ENCODE data around the gene MON2. TPM values are rescaled to one million over a fixed set of nuclear protein-coding genes. Genes with fewer than 3 reads are reported as not detected.

MON2 gene
- total and polyA plus RNA-seq, 7 donors, result 4.9 to 18.2 (median 14.5) TPM

- peaks cover 0 to 54% of the 10 kb centered on the region in 2 donors for H3K36me3 ChIP-seq (ENCODE audit: insufficient read depth in 1 of 2, low read depth in 1 of 2)
- no peaks in the 10 kb centered on the region for H3K4me1 ChIP-seq
- no peak overlapping the region for H3K4me3 ChIP-seq
- intact Hi-C loops (cut with DNase I), result loop anchor here in 1 of 2 donors (10.0 kb wide), 1 partner anchor 136 kb away; no protein-coding TSS in a partner anchor
- H3K9me3 ChIP-seq, result no peaks in the 10 kb centered on the region
- no peak overlapping the region for H3K27ac ChIP-seq
- TF ChIP-seq CTCF (IDR thresholded peaks at IDR 0.05), result no peak
- WGBS, 3 donors, result 21 to 41% (median 29%) methylated on average over 1 of the region's 1 CpG
- no peak for ATAC-seq
- no peak for DNase-seq
- no peaks in the 10 kb centered on the region for H3K27me3 ChIP-seq (ENCODE audit: insufficient read depth in 3 of 3, low read length in 2 of 3)
Observed at GRCh38 chr12:62530596-62530995, 64.0 kb downstream of the MON2 start.

- TF ChIP-seq CTCF (IDR thresholded peaks at IDR 0.05), result no peak
- no peaks in the 10 kb centered on the region for H3K27me3 ChIP-seq (ENCODE audit: insufficient read depth in 3 of 3, low read length in 2 of 3)
- H3K4me1 ChIP-seq, result peaks cover 2% of the 10 kb centered on the region
- no peaks in the 10 kb centered on the region for H3K9me3 ChIP-seq
- H3K36me3 ChIP-seq (ENCODE audit: insufficient read depth in 1 of 2, low read depth in 1 of 2), result peaks cover 0 to 60% of the 10 kb centered on the region in 2 donors
- DNase-seq, result no peak
- ATAC-seq, result no peak
- no peak overlapping the region for H3K4me3 ChIP-seq
- intact Hi-C loops (cut with DNase I), result loop anchor here in 1 of 2 donors (10.0 kb wide), 1 partner anchor 138 kb away; no protein-coding TSS in a partner anchor
- WGBS, 3 donors, result 66 to 80% (median 79%) methylated on average over 3 of the region's 3 CpGs
- no peak overlapping the region for H3K27ac ChIP-seq
Observed at GRCh38 chr12:62532333-62532732, 65.7 kb downstream of the MON2 start.

- no peaks in the 10 kb centered on the region for H3K27me3 ChIP-seq (ENCODE audit: insufficient read depth in 3 of 3, low read length in 2 of 3)
- DNase-seq (no peak), ATAC-seq (no peak)
- WGBS, 3 donors, result 85 to 89% (median 86%) methylated on average over 2 of the region's 2 CpGs
- no peaks in the 10 kb centered on the region for H3K9me3 ChIP-seq
- H3K36me3 ChIP-seq (ENCODE audit: insufficient read depth in 1 of 2, low read depth in 1 of 2), result peaks cover 0 to 68% of the 10 kb centered on the region in 2 donors
- intact Hi-C loops (cut with DNase I), result loop anchor here in 1 of 2 donors (10.0 kb wide), 1 partner anchor 138 kb away; no protein-coding TSS in a partner anchor
- H3K4me1 ChIP-seq, result peaks cover 6% of the 10 kb centered on the region
- TF ChIP-seq CTCF (IDR thresholded peaks at IDR 0.05), result no peak
- H3K27ac ChIP-seq, result no peak overlapping the region
- no peak overlapping the region for H3K4me3 ChIP-seq
Observed at GRCh38 chr12:62533087-62533754, 66.6 kb downstream of the MON2 start.

GRCh38 chr12:62533755-62534107 is 67.1 kb downstream of the MON2 start:
- Histone ChIP-seq H3K27ac (no peak overlapping the region), H3K4me1 (peaks cover 6% of the 10 kb centered on the region), H3K27me3 (ENCODE audit: insufficient read depth in 3 of 3, low read length in 2 of 3) (no peaks in the 10 kb centered on the region), H3K4me3 (no peak overlapping the region), H3K9me3 (no peaks in the 10 kb centered on the region), H3K36me3 (ENCODE audit: insufficient read depth in 1 of 2, low read depth in 1 of 2) (peaks cover 0 to 69% of the 10 kb centered on the region in 2 donors)
- DNase-seq, result no peak
- intact Hi-C loops (cut with DNase I), result loop anchor here in 1 of 2 donors (10.0 kb wide), 1 partner anchor 139 kb away; no protein-coding TSS in a partner anchor
- ATAC-seq, result no peak
- TF ChIP-seq CTCF (IDR thresholded peaks at IDR 0.05), result no peak
- 66 to 96% (median 70%) methylated on average over 2 of the region's 2 CpGs for WGBS, 3 donors

All from psoas muscle (tissue), 8 donors.